Activated CD4-positive, alpha-beta T cell treated with anti-CD3 and anti-CD28 coated beads, Interleukin-2, amount 50 U/mL, for 4 hours (primary cell): ENCODE data around the gene ACER1.
"Not testable (repeated sequence)": the region's sequence is repeated elsewhere in the genome, so short reads cannot be mapped to it uniquely, and the experiment has no call there.

ENCODE experiments used
- DNase-seq, 2 experiments: peaks; one replicate each; pipeline ENCODE4 v3.0.0-alpha.2; 2020

ACER1 gene, protein sequence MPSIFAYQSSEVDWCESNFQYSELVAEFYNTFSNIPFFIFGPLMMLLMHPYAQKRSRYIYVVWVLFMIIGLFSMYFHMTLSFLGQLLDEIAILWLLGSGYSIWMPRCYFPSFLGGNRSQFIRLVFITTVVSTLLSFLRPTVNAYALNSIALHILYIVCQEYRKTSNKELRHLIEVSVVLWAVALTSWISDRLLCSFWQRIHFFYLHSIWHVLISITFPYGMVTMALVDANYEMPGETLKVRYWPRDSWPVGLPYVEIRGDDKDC

DNA sequence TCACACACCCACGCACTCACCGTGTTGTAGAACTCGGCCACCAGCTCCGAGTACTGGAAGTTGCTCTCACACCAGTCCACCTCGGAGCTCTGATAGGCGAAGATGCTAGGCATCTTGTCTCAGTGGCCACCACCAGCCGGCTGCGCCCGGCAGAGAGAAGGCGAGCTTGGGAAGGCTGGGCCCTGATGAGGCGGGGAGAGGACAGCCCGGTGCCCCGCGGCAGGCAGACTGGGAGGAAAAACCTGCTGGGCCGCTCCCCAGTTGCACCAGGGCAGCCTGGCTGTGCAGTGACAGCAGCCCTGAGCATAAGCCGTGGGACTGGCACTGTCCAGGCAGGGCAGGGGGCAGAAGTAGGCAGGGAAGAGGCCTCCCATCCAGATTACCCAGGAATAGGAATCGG is at the start of gene ACER1:
Gene ACER1 (minus strand): TSS at position 174 of the 400 bp plus-strand sequence. CDS start 61 bp downstream, at position 113.
- DNase-seq = no peak

DNA sequence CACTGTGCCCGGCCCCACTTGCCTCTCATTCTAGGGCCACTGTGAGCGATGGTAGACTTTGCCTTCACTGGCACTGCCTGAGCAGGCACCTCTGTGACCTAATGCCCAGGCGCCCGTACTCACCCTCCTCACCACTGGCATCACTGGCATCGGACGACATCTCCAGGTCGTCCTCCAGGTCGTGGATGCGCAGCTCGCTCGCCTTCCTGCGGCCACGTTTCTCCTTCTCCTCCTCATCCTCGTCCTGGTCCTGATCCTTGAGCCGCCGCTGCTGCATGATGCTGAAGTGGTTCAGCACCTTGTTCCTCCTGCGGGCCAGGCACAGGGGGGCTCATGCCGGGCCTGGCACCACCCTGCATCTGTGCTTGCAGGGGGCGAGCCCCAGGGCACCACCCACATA is 49.8 kb upstream of the ACER1 start:
- no peak for DNase-seq

DNA sequence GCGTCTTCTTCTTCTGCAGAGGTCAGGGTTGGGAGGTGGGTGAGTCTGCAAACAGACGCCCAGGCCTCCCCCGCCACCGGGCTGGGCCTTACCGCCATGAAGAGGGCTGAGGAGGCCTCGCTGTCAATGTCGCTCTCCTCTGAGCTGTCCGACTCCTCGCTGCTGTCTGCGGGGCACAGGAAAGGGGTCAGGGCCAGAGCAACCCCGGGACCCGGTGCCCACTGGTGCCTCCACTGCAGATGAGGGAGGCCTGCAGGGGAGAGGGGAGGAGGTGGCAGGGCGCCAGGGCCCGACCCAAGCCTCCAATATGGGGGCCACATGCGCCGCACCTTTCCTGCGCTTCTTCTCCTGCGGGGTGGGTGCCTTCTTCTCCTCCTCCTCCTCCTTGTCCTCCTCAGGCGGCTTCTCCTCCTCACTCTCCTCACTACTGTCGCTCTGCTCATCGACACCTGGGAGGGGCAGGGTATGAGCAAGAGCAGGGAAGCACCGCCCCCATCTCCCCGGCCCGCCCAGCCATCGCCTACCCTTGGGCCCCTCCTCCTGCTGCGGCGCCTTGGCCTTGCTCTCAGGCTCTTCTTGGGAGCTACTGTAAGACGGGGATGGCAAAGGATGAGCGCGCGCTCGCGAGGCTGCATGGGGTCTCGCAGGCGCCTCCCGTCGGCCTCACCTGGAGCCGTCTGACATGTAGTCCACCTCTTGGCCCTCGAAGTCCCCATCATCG is 47.8 kb upstream of the ACER1 start:
- no peak for DNase-seq

DNA sequence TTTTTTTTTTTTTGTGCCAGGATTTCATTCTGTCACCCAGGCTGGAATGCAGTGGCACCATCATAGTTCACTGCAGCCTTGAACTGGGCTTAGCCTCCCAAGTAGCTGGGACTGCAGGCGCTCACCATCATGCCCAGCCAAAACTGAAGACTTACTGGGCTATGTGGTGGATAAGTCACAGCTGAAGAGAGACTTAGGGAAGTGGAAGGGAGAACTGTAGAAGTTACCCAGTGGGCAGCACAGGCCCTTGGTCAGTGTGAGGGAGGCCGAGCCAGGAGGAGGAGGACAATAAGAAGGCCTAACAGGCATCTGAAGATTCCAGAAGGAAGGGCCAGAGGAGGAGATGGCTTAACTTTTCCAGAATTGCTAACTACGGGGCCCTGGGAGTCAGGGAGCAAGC is 46.3 kb upstream of the ACER1 start:
- no peak for DNase-seq

DNA sequence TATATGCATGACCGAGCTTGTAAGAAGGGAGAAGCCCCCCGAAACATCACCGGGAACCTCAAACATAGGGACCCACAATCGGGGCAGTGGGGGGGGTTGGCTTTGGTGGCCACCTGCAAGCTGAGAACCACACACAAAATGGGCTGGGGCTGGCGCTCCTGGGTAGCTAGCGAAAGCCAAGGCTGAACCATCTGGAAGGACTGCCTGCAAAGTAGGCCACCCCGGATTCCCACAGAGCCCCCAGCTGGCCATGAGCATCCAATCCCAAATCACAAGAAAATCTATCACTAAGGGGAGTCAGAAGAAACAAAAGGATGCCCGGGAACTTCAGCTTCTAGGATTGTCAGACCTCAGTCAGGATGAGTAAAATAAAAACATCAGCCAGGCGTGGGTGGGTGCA is 45.1 kb upstream of the ACER1 start:
- no peak for DNase-seq

DNA sequence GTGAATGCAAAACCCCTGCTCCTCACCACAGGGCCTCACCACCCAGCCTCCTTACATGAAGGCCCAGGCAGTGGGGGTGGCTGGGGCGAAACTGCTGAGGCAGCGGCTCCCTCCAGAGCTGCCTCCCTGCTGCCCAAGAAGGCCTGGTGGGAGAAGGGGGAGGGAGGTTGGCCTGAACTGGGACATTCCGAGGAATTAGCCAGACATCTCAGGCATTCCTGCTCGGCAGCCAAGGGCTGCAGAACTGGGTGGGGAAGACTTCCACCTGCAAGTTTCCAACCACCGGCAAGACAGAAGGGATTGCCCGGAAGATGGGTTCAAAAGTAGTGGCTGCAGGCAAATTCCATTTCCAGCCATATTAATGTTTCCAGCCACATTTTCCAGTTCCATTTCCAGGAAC is 44.6 kb upstream of the ACER1 start:
- no peak for DNase-seq

DNA sequence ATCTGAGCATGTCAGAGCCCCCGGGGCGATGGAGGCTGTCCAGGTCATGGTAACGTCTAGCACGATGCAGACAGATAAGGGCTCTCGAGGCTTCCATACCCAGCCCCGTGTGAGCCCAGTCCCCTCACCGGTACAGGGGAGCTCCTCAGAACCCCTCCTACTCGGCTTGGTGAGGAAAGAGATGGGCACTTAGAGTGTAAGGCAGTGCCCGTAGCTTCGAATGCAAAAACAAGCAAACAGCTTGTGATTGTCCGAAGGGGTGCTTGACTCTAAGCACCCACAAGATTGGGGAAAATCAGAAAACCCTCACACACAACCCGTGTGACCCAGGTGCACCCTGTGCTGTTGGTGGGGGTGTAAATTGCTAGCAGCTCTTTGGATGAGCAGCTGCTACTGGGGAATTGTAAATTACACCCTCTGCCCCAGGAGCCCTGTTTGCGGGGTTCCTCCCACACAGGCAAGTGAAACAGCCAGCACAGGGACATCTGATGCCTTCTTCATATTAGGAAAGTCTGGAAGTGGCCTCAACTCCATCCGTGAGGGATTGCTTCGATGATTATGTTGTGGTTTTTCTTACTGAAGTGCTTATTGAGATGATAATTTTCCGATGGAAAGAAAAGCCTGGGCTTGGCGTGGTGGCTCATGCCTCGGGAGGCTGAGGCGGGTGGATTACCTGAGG is 43.2 kb upstream of the ACER1 start:
- DNase-seq = no peak

DNA sequence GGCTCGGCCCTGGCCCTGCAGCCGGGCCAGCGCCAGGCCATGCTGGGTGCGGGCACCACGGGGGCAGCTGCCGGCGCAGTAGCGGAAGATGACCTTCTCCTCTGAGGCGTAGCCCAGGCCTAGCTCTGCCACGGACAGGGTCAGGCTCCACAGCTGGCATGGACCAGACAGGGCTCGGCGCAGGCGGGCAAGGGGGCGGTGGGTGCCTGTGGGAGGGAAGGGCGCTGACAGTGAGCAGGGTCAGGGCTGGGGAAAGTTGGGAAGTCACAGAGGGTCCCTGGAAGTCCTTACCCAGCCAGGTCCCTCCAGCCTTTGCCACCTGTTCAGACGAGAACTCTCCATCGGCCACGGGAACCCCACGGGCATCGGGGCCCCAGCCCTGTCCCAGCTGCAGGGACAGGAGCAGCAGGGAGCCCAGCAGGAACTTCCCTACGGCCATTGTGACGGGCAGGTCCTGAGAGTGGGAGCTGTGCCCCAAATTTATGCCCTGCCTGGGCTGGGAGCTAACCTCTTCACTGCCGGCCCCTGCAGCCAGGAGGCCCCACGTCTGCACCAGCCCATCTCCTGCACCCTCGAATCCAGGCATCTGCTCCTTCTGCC is 42.1 kb upstream of the ACER1 start, which contains the start of gene PSPN:
Gene PSPN (minus strand): TSS at position 523 of the 600 bp plus-strand sequence. CDS start 84 bp downstream, at position 439.
- DNase-seq = no peak

DNA sequence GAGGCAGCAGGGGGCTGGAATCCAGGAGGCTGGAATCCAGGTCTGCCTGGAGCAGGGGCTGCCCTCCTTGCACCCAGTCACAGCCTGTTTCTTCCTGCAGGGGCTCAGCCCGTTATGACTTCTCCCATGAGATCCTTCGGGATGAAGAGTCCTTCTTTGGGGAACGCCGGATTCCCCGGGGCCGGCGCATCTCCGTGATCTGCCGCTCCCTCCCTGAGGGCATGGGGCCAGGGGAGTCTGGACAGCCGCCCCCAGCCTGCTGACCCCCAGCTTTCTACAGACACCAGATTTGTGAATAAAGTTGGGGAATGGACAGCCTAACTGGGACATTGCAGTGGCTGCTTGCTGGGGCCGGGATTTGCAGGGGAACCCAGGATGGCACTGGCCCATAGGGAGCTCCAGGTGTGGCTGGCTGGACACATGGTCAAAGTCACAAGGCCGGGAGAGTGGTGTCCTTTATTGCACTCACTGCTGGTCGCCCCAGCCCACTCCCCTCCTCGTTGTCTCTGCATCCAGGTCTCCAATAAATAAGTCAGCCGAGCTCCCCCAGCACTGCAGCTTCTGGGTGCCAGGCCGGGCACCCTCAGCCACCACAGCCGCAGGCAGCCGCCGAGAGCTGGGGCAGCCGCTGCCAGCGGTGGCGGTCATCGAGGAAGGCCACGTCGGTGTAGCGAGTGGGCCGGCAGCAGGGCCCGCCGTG is 41.4 kb upstream of the ACER1 start:
- DNase-seq = no peak

DNA sequence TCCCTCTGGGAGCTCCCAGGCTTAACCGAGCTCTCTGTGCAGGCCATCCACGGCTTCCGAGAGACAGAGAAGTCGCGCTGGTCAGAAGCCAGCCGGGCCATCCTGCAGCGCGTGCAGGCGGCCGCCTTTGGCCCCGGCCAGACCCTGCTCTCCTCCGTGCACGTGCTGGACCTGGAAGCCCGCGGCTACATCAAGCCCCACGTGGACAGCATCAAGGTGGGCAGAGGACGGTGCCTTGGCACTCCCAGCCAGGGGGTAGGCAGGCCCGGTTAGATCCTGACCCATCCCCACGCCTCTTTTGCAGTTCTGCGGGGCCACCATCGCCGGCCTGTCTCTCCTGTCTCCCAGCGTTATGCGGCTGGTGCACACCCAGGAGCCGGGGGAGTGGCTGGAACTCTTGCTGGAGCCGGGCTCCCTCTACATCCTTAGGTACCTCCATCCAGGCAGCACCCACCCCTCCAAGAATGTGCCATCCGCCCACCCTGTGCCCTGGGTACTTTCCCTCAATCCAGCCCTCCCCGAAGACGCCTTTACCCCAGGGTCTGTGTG is 40.8 kb upstream of the ACER1 start:
- DNase-seq = no peak

DNA sequence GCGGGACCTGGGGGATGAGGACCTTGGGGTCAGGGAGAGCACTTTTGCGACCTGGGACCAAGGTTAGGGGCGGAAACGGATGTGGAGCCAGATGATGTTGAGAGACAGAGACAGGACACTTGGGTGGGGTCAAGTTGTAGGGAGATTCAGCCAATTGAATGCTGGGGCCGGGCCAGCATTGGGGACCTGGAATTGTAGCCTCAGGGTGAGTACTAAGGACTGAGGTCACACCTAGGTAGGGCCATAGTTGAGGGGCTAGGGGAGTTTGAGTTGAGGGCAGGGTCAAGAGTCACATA is 40.3 kb upstream of the ACER1 start:
- DNase-seq = no peak

DNA sequence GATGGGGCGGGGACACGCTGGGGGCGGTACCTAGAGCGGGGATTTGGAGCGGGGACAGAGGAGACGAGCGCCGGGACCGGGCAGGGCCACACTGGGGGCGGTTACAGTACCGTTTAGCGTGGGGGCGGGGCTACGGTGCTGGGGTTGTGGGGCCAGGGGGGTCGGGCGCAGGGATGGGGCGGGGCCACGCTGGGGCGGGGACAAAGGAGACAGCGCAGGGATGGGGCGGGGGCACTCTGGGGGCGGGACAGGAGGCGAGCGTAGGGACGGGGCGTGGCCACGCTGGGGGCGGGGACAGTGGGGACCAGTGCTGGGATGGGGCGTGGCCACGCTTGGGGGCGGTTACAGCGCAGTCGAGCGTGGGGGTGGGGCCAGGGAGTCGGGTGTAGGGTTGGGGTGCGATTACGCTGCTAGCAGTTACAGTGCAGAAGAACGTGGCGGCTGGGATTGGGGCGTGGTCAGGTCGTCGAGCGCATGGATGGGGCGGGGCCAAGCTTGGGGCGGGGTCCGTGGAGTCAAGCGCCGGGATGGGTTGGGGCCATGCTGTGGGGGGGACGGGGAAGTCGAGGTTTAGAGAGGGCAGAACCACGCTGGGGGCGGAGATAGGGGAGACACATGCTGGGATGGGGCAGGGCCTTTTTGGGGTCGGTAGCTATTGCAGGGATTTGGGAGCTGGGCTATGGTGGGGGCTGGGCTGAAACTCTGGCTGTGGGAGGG is 39.8 kb upstream of the ACER1 start:
- DNase-seq = peak; percentile 98

DNA sequence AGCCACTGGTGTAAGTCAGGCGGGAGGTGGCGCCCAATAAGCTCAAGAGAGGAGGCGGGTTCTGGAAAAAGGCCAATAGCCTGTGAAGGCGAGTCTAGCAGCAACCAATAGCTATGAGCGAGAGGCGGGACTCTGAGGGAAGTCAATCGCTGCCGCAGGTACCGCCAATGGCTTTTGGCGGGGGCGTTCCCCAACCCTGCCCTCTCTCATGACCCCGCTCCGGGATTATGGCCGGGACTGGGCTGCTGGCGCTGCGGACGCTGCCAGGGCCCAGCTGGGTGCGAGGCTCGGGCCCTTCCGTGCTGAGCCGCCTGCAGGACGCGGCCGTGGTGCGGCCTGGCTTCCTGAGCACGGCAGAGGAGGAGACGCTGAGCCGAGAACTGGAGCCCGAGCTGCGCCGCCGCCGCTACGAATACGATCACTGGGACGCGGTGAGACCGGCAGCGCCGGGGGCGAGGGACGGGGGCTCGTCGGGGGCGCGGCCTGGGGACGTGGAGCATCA is 39.2 kb upstream of the ACER1 start, which contains the start of gene ALKBH7:
Gene ALKBH7 (plus strand): TSS at position 201 of the 502 bp plus-strand sequence. CDS start 27 bp downstream, at position 228.
- peak; percentile 94 to 96 for DNase-seq

DNA sequence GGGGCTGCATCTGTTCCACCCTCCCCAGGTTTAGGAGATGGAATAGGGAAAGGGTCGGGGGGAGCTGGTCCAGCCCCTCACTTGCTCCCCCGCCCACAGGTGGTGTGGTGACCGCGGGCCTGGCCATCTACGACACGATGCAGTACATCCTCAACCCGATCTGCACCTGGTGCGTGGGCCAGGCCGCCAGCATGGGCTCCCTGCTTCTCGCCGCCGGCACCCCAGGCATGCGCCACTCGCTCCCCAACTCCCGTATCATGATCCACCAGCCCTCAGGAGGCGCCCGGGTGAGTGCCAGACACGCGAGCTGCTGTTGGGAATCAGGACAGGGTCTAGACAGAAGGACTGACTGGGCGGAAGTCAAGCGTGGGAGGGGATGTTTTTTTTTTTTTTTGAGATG is 30.9 kb upstream of the ACER1 start:
- DNase-seq = no peak

DNA sequence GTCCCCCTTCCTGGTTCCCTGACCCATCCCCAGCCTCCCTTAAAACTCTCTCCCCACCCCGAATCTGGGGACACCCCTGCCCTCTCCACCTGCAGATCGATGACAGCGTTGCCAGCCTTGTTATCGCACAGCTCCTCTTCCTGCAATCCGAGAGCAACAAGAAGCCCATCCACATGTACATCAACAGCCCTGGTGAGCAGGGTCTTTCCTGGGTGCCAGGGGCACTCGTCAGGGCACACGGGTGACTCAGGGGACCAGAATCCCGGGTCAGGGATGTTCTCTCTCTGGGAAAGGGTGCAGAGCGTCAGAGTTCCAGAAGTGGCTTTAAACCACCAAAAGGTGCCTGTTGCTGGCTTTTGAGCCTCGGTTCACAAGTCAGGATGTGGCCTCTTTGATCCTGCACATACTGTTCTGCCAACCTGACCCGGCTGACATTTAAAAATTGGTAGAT is 29.0 kb upstream of the ACER1 start:
- no peak for DNase-seq

DNA sequence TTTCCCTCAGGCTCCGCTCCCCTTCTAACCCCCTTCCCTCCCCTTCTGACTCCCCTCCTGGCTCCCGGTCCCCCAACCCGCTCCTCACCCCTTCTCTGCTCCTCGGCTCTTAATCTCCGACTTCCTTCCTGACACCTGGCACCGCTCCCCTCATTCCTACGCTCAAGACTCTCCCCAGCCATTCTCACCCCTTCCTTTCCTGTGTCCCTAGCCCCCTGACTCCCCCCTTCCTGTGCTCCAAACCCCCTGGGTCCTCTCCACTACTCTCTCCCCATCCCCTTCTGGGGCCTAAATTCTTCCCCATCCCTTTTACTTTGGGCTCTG is 28.6 kb upstream of the ACER1 start:
- no peak for DNase-seq

DNA sequence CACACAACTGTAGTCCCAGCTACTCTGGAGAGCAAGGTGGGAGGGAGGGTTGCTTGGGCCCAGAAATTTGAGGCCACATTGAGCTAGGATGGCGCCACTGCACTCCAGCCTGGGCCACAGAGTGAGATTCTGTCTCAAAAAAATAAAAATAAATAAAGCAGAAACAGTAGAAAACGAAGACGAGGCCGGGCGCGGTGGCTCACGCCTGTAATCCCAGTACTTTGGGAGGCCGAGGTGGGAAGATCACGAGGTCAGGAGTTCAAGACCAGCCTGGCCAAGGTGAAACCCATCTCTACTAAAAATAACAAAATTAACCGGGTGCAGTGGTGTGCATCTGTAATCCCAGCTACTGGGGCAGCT is 27.4 kb upstream of the ACER1 start:
- DNase-seq = not testable (repeated sequence)

DNA sequence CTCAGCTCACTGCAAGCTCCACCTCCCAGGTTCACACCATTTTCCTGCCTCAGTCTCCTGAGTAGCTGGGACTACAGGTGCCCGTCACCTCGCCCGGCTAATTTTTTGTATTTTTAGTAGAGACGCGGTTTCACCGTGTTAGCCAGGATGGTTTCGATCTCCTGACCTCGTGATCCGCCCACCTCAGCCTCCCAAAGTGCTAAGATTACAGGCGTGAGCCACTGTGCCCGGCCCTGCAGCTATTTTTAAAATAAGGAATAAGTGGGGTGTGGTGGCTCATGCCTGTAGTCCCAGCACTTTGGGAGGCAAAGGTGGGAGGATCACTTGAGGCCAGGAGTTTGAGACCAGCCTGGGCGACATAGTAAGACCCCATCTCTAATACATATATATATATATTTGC is 27.0 kb upstream of the ACER1 start:
- DNase-seq = not testable (repeated sequence)

DNA sequence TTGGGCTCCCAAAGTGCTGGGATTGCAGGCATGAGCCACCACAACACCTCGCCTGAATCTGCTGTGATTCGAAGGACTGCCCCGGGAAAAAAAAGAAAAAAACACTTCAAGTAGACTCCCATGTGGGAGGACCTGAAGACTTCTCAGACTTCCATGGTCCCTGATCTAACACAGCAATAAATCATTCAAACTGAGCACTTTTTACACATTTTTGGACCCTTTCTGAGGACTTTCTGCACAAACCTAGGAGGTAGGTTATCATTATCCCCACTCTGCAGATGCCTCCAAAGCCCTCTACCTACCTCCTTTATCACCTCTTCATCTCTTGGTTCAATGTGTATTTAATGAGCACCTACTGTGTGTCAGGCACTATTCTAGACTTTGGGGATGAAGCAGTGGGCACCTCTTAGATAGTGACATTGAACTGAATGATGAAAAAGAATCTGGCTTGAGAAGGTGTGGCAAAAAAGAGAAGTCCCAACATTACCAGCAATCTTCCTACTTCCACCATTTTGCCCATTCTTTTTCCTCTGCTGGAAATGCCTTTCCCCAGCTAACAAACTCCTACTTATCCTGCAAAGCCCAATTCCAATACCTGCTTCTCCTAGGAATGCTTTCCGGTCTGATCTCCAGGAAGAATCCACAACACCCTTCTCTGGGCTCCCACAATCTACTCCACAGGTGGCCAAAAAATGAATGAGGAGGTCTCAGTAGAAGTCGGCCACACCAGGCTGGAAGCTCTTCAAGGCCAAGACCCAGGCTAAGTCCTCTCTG is 26.3 kb upstream of the ACER1 start:
- DNase-seq = no peak

DNA sequence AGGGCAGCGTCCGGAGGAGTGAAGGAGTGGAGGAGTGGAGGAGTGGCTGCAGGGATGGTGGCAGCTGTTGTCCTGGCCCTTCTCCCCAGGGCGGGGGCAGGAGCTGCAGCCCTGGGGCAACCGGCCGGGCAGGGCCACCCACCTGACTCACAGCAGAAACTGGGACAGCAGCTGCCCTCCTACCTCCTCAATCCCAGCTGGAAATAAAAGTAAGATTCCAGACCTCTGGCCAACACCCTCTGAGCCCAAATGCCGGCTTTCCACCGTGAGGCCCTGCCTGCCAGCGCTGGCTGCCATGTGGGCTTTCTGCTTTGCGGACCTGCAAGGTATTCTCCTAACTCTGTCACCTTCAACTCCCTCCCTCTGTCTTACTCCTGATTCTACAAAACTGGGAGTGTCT is 24.6 kb upstream of the ACER1 start:
- DNase-seq = no peak

DNA sequence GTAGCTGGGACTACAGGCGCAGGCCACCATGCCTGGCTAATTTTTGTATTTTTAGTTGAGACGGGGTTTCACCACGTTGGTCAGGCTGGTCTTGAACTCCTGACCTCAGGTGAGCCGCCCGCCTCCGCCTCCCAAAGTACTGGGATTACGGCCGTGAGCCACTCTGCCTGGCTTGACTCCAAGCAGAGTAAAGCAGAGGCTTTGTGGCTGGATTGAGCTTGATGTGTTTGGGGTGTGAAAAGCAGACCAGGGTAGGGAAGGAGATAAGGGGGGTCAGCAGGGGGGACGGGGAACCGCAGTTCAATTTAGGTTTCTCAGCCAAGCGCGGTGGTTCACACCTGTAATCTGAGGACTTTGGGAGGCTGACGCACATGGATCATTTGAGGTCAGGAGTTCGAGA is 23.8 kb upstream of the ACER1 start:
- no peak for DNase-seq
